GM19468 (cell line): ENCODE results near the gene FAM171A2.
"Not testable (repeated sequence)": the region's sequence is repeated elsewhere in the genome, so short reads cannot be mapped to it uniquely, and the experiment has no call there.

ENCODE experiments used
- ATAC-seq: cut with Tn5 transposase; IDR thresholded peaks from one replicate; pipeline ENCODE4 v1.9.1; 2021; ENCODE audit warnings: mild to moderate bottlenecking, moderate library complexity, moderate number of reproducible peaks; ENCODE audit not compliant: unreplicated experiment; ENCODE audit errors: extremely low read depth

Gene FAM171A2

DNA sequence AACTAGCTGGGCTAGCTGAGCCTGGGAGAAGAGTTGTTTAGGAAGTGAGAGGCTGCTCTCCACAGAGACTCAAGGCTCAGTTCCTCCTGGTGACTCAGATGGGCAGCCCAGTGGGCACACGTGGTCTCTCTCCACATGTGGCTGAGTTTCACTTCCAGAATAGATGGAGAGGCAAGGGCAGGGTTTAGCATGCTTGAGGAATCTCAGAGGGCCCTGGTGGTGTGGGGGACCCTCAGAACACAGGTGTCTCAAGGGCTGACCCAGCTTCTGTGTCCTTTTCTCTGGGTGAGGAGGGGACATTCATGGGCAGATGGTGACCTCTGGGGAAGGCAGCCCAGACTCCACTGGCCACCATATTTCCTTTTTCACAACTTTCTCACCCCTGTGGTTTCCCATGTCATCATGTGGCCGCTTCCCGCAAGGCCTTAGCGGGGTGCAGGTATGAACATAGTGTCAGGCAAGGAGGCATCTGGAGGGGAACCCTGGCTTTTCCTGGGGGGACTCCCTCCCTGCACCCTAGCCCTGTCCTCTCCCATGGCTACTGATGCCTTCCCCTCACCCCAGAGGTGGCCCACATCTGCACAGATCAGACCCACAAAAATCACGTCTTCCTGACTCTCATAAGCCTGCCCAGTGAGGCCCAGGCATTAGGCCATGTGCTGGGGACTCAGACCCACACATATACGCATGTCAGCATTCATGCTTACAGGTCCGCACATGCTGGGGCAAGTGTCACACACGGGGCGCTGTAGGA lies 15.2 kb downstream of the FAM171A2 start:
- no peak for ATAC-seq

DNA sequence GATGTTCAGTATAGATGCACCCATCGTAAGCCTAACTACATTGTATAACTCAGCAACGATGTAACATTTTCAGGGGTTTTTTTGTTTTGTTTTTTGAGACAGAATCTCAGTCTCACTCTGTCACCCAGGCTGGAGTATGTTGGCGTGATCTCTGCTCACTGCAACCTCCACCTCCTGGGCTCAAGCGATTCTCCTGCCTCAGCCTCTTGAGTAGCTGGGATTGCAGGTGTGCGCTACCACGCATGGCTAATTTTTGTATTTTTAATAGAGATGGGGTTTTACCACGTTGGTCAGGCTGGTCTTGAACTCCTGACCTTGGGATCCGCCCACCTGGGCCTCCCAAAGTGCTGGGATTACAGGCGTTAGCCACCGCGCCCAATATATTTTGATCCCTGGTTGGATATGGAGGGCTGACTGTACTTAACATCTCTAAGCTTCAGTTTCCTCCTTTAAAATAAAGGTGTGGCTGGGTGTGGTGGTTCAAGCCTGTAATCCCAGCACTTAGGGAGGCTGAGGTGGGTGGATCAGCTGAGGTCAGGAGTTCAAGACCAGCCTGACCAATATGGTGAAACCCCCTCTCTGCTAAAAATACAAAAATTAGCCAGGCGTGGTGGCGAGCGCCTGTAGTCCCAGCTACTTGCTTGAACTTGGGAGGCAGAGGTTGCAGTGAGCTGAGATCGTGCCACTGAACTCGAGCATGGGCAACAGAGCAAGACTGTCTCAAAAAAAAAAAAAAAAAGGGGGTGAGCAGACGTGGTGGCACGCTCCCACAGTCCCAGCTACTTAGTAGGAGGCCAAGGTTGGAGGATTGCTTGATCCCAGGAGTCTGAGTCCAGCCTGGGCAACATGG lies 16.2 kb downstream of the FAM171A2 start:
- ATAC-seq = not testable (repeated sequence)

- no peak for ATAC-seq
Measured at GRCh38 chr17:44346064-44346844, 17.4 kb downstream of the FAM171A2 start.

GRCh38 chr17:44345454-44346026 lies 18.1 kb downstream of the FAM171A2 start:
- no peak for ATAC-seq

GRCh38 chr17:44344939-44345453 lies 18.7 kb downstream of the FAM171A2 start, which contains the start of gene GRN:
GRN (plus strand) TSS chr17:44345302; CDS start chr17:44349165, 3,863 bp downstream.
- peak; percentile 21 for ATAC-seq

DNA sequence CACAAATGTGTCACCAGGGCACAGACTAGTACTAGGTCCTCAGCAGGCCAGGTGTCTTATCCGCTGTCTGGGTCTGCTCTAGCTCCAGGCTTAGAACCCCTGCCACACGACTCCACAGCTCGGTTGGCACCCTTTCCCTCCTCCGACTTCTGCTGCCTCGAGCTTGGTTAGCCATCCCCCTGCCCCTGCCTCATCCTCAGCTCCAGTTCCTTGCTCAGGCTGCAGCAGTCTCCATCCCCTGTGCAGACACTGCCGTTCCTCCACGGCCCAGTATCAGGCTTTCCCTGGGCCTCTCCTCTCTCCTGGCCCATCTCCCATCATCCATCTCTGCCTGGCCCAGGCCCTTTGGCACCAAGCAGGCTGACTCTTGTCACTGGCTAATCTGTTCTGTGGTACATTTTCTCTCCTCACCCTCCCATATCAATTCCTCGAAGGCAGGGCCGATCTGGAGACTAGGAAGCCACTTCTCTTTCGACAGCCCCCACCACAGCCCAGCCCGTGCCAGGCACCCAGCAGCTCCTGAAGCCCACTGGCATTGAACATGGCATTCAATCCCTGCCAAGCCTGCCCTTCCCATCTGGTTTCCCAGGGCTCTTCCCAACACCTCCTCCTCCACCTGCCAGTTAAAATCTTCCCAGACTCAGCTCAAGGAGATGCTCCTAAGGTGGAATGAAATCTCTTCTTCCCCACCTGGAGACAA lies 20.0 kb downstream of the FAM171A2 start:
- ATAC-seq = no peak

DNA sequence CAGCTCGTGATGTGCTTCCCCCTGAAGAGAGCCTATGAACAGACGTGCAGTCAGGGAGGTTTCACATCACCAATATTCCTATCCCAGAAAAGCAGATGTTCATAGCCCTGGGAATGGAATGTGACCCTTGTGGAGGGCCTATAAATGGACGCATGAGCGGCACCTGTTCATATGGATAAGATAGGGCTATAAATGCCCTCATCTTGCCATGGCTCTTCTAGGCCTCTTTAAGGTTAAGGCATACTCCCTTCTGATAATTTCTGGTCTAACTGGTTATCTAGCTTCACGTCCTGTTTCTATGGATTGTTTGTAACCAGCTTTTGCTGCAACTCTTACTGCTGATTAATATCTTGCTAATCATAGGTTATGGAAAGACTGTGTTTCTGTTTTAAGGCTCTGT lies 23.1 kb downstream of the FAM171A2 start:
- ATAC-seq = not testable (repeated sequence)

- ATAC-seq = no peak
Measured at GRCh38 chr17:44338702-44339101, 25.0 kb downstream of the FAM171A2 start.

DNA sequence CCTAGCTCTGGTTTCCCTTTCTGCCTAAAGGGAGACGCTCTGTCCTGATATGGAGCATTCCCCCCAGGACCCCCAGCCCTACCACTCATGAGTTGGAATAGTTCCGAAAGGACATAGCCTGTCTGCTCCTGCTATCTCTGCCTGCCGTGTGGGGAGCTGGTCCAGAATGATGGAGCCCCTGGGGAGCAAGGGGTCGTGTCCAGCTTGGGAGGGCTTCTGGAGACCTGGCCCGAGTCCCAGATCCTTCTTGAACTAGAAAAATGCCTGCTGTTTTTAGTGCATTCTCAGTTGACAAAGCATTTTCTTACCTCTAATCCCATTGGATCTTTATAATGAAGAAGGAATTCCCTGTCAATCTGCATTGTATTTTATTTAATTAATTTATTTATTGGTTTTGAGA lies 27.7 kb downstream of the FAM171A2 start:
- no peak for ATAC-seq

DNA sequence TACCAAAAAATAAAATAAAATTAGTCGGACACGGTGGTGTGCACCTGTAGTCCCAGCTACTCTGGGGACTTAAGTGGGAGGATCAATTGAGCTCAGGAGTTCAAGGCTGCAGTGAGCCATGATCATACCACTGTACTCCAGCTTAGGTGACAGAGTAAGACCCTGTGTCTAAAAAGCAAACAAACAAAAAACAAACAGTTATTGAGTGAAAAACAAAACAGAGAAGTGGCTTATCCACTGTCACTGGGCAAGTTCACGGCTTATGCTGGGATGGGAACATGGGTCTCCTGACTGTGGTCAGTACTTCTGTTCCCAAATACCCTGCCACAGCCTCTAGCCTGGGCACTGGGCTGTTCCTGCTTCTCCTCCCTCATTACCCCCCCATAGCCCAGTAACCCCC lies 28.1 kb downstream of the FAM171A2 start:
- ATAC-seq = no peak

- ATAC-seq = no peak
Measured at GRCh38 chr17:44334727-44335126, 28.9 kb downstream of the FAM171A2 start.

DNA sequence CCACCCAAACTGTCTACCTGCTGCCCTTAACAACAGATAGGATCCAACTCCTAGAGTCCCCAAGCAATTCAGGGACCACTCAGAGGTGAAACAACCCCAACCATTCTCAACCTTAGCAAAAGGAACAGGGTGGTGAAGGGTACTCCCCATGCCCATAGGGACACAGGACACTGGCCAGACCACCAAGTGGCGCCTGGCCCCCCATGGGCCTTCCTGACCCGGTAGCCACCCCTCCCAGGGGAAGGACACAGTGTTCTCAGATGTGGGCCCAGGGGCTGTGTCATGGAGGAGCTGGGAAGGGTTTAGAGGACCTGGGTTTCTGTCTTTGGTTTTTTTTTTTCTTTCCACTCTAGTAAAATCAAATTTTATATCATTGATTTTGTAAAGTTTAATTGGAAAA lies 29.3 kb downstream of the FAM171A2 start:
- ATAC-seq = no peak

GRCh38 chr17:44333371-44333770 lies 30.3 kb downstream of the FAM171A2 start:
- no peak for ATAC-seq

GRCh38 chr17:44331249-44331760 lies 32.3 kb downstream of the FAM171A2 start:
- ATAC-seq = no peak

- ATAC-seq = not testable (repeated sequence)
Measured at GRCh38 chr17:44330263-44330662, 33.4 kb downstream of the FAM171A2 start.

GRCh38 chr17:44329516-44329915 lies 34.1 kb downstream of the FAM171A2 start:
- ATAC-seq = not testable (repeated sequence)

DNA sequence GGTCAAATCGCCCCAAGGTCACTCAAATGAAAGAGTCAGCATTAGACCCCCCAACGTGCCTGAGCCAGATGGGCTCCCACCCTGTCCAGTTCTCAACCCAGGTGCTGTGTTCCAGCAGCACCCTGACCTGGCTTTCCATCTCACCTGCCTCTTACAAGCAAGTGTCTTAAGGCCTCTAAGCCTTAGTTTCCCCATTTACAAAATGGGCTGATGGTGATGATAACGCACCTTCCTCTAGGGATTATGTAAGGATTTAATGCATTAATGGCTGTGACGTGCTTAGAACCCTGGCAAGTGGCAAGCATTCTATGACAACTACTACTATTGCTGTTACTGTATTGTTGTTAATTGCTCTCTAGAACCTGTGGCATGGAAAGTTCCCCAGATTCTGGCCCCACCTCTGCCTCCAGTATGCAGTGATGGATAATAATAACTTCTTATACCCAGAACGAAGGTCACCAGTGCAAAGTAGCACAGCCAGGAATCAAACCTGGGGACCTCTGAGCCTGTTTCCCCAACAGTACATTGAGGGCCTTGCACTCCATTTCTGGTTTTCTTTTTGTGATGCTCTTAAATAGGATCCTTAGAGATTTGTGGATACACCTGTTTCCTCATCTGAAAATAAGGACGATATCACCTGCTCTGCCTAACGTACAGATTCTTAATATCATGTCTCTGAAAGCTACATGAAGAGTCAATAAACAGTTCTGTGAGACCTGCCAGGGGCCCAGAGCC lies 35.8 kb downstream of the FAM171A2 start:
- ATAC-seq = no peak

DNA sequence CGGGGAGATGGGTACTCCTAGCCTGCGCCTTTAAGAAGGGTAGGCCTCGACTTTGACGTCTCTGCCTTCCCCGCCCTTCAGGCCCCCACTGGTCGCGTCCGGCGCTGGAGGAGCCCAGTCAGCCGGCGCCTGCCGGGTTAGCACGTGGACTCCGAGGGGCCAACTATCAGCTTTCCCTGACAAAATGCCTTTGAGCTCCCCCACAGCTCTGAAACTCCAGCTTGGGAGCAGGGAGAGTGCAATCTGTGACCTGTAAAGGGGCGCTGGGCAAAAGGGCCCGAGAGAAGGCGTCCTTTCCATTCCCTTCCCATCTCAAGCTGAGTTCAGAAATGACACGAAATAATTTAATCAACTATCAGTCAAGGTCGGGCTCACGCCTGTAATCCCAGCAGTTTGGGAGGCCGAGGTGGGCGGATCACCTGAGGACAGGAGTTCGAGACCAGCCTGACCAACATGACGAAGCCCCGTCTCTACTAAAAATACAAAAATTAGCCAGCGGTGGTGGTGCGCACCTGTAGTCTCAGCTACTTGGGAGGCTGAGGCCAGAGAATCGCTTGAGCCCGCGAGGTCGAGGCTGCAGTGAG lies 36.7 kb downstream of the FAM171A2 start:
- peak; percentile 41 for ATAC-seq
